ENCODE measurements around the gene PCDHB12.
"Not testable (repeated sequence)": the region's sequence is repeated elsewhere in the genome, so short reads cannot be mapped to it uniquely, and the experiment has no call there.

- not testable (repeated sequence) for TF ChIP-seq EZH2 (IDR thresholded peaks at IDR 0.05; ENCODE audit: borderline replicate concordance, low read length); CTCF (IDR thresholded peaks at IDR 0.05; ENCODE audit: low read length)
Observed at GRCh38 chr5:141179876-141180275, 28.6 kb upstream of the PCDHB12 start.

Measured in OCI-LY1 (cell line).